ENCODE measurements around the gene CD58.

DNA sequence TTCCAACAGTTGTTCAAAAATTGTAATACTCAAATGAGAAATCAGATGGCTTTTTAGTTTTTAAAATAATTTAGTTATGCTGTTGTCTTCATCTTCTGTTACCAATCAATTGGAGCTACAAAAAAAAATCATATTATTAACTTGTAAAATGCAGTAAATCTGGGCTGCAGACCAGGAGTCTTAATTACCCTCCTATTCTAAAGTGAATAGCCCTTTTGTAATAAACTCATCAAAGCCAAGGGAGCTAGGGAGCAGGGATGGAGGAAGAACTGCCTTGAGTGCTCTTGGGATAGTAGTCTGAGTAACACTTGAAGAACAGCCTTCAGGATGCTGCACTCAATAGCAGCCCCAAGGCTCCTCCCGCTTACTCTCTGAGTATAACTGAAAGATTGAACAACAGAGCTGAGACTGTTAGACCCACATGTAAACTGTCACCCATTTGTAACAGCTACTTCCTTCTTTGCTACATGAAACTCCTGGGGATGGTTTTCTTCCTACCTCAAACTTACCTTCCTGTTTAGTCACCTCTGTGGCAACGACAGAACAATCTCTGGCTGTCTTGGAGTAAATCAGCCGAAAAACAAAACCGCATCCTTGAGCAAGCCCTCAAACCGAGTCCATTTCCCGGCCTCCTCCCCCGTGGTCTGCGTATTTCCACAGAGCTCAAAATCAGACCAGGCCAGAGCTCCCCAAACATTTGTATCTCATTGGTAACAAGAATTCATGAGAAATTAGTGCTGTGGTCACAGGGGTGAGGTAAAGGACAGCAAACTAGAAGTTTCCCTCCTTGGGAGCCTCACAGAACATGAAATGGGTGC is 55.9 kb downstream of the CD58 start:
- TF ChIP-seq CTCF (IDR thresholded peaks at IDR 0.05; ENCODE audit: low read depth, low read length), result no peak
- TF ChIP-seq, protein P1, sequence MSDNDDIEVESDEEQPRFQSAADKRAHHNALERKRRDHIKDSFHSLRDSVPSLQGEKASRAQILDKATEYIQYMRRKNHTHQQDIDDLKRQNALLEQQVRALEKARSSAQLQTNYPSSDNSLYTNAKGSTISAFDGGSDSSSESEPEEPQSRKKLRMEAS (IDR thresholded peaks at IDR 0.05; ENCODE audit: low read depth, low read length), result peak; percentile 70; the same call in 1 of the 2 replicates
